H1 (cell line): ENCODE measurements around the gene CSF1. TPM values are rescaled to one million over a fixed set of nuclear protein-coding genes. Genes with fewer than 3 reads are reported as not detected.

Source experiments
- CTCF ChIA-PET: fragments of 300-600 bp; sonication (Branson Sonifier 250); formaldehyde crosslinking; loops from one replicate; lab custom pipeline; 2021; ENCODE audit not compliant: partially characterized antibody; lab: Charles Lee
- POLR2A ChIA-PET: fragments of 300-600 bp; sonication (Branson Sonifier 250); formaldehyde crosslinking; loops from one replicate; lab custom pipeline; 2021; ENCODE audit warnings: inconsistent platforms; ENCODE audit not compliant: partially characterized antibody; lab: Charles Lee
- DNase-seq, 2 experiments: peaks; one replicate each; pipeline versions ENCODE4 v3.0.0 to v3.0.0-alpha.2; 2010 to 2022; ENCODE audit warnings: low spot score in 2 of 2, low read depth in 1 of 2, mixed read lengths in 1 of 2
- FAIRE-seq: peaks from 2 replicates; lab custom pipeline; 2011; peaks lifted over from hg19 to GRCh38; lab: Jason Lieb, UNC
- H2AFZ ChIP-seq: 2 replicates; pipeline ENCODE4 v1.8.1; 2012; ENCODE audit warnings: low read length, inconsistent platforms
- H2AK5ac ChIP-seq: 2 replicates; pipeline ENCODE4 v1.6.1; 2013; ENCODE audit warnings: low read depth, low read length
- H2BK120ac ChIP-seq: replicated peaks from 2 replicates; pipeline ENCODE3; 2013; ENCODE audit warnings: low read depth, low read length, inconsistent platforms
- H2BK12ac ChIP-seq: 2 replicates; pipeline ENCODE4 v1.6.1; 2013; ENCODE audit warnings: low read depth, low read length
- H2BK15ac ChIP-seq: 2 replicates; pipeline ENCODE4 v1.6.1; 2013; ENCODE audit warnings: low read length
- H2BK20ac ChIP-seq: 2 replicates; pipeline ENCODE4 v1.6.1; 2013; ENCODE audit warnings: low read length
- H2BK5ac ChIP-seq: 2 replicates; pipeline ENCODE4 v1.6.1; 2013; ENCODE audit warnings: low read depth, low read length
- H3K14ac ChIP-seq: 2 replicates; pipeline ENCODE4 v1.6.1; 2013; ENCODE audit warnings: inconsistent platforms; ENCODE audit not compliant: insufficient read length
- H3K18ac ChIP-seq: 2 replicates; pipeline ENCODE4 v1.6.1; 2013; ENCODE audit warnings: low read length; ENCODE audit errors: extremely low read depth
- H3K23ac ChIP-seq: 2 replicates; pipeline ENCODE4 v1.6.1; 2013; ENCODE audit warnings: inconsistent platforms; ENCODE audit not compliant: insufficient read length
- H3K23me2 ChIP-seq: 2 replicates; pipeline ENCODE4 v1.6.1; 2013; ENCODE audit warnings: low read depth, low read length
- H3K27ac ChIP-seq: 2 replicates; pipeline ENCODE4 v1.6.1; 2011; ENCODE audit warnings: low read depth, low read length, inconsistent platforms
- H3K27me3 ChIP-seq, 4 experiments: replicated peaks in 1 of 4; 1 replicate in 1 of 4; 2 replicates in 3 of 4; pipeline versions ENCODE4 v1.6.1 to v1.8.1; 2011 to 2013; ENCODE audit warnings: low read length in 3 of 4, mild to moderate bottlenecking in 3 of 4, inconsistent platforms in 2 of 4, mixed read lengths in 2 of 4, moderate library complexity in 1 of 4; ENCODE audit not compliant: control insufficient read depth in 3 of 4, insufficient read depth in 3 of 4; ENCODE audit errors: extremely low read depth in 1 of 4
- H3K36me3 ChIP-seq, 4 experiments: 2 replicates each; pipeline versions ENCODE4 v1.6.1 to v1.8.1; 2011 to 2013; ENCODE audit warnings: mild to moderate bottlenecking in 4 of 4, low read length in 3 of 4, moderate library complexity in 2 of 4, control low read depth in 1 of 4, inconsistent platforms in 1 of 4; ENCODE audit not compliant: insufficient read depth in 4 of 4, control insufficient read depth in 2 of 4
- H3K4ac ChIP-seq: replicated peaks from 2 replicates; pipeline ENCODE3; 2013; ENCODE audit warnings: low read length, low read depth, mixed read lengths, inconsistent platforms; ENCODE audit not compliant: insufficient read length
- H3K4me1 ChIP-seq, 4 experiments: replicated peaks in 1 of 4; 1 replicate in 1 of 4; 2 replicates in 3 of 4; pipeline versions ENCODE4 v1.6.1 to v1.8.1; 2011 to 2013; ENCODE audit warnings: low read length in 3 of 4, inconsistent platforms in 2 of 4, mixed read lengths in 1 of 4; ENCODE audit not compliant: insufficient read depth in 4 of 4, control insufficient read depth in 3 of 4
- H3K4me2 ChIP-seq, 2 experiments: 2 replicates each; pipeline versions ENCODE4 v1.6.1 to v1.8.1; 2011 to 2013; ENCODE audit warnings: low read depth in 2 of 2, low read length in 2 of 2, control low read depth in 1 of 2, inconsistent platforms in 1 of 2, mild to moderate bottlenecking in 1 of 2; ENCODE audit not compliant: insufficient read depth in 1 of 2
- H3K4me3 ChIP-seq, 4 experiments: fragments of 200-600, 300-600 bp in 1 of 4; sonication (generic), shearing (Covaris generic), sonication (Bioruptor Twin) in 1 of 4; 2 replicates each; pipeline versions ENCODE4 v1.5.1 to v1.8.1; 2011 to 2016; ENCODE audit warnings: low read length in 4 of 4, low read depth in 3 of 4, control low read depth in 2 of 4, inconsistent platforms in 2 of 4, mild to moderate bottlenecking in 2 of 4, mixed read lengths in 1 of 4, moderate library complexity in 1 of 4; ENCODE audit not compliant: insufficient read depth in 2 of 4; ENCODE audit errors: extremely low read depth in 1 of 4
- H3K56ac ChIP-seq: replicated peaks from 2 replicates; pipeline ENCODE3; 2013; ENCODE audit warnings: low read depth, mild to moderate bottlenecking, mixed read lengths, low read length, inconsistent platforms; ENCODE audit not compliant: insufficient read length
- H3K79me1 ChIP-seq: 2 replicates; pipeline ENCODE4 v1.6.1; 2013; ENCODE audit warnings: low read depth, low read length, control low read depth
- H3K79me2 ChIP-seq, 2 experiments: 2 replicates each; pipeline versions ENCODE4 v1.6.1 to v1.8.1; 2012 to 2013; ENCODE audit warnings: low read length in 2 of 2, mild to moderate bottlenecking in 2 of 2, inconsistent platforms in 1 of 2; ENCODE audit not compliant: insufficient read depth in 2 of 2, control insufficient read depth in 1 of 2
- H3K9ac ChIP-seq, 4 experiments: replicated peaks in 1 of 4; 1 replicate in 1 of 4; 2 replicates in 3 of 4; pipeline versions ENCODE4 v1.6.1 to v1.8.1; 2011 to 2013; ENCODE audit warnings: low read depth in 3 of 4, low read length in 3 of 4, control low read depth in 2 of 4, mild to moderate bottlenecking in 2 of 4, moderate library complexity in 2 of 4, inconsistent platforms in 1 of 4; ENCODE audit errors: extremely low read depth in 1 of 4
- H3K9me3 ChIP-seq, 2 experiments: 2 replicates each; pipeline versions ENCODE4 v1.6.1 to v1.8.1; 2012 to 2013; ENCODE audit warnings: mild to moderate bottlenecking in 2 of 2, moderate library complexity in 2 of 2, control low read depth in 1 of 2, inconsistent platforms in 1 of 2, low read depth in 1 of 2, low read length in 1 of 2, mixed read lengths in 1 of 2; ENCODE audit not compliant: insufficient read depth in 2 of 2
- H4K20me1 ChIP-seq, 2 experiments: replicated peaks in 1 of 2; 2 replicates each; pipeline versions ENCODE3 to v1.8.1; 2011 to 2013; ENCODE audit warnings: inconsistent platforms in 2 of 2, low read length in 2 of 2, mild to moderate bottlenecking in 1 of 2; ENCODE audit not compliant: insufficient read depth in 2 of 2, control insufficient read depth in 1 of 2
- H4K5ac ChIP-seq: 2 replicates; pipeline ENCODE4 v1.6.1; 2013; ENCODE audit warnings: low read length, low read depth, mixed read lengths, inconsistent platforms; ENCODE audit not compliant: insufficient read length
- H4K8ac ChIP-seq: 2 replicates; pipeline ENCODE4 v1.8.0; 2013; ENCODE audit warnings: mild to moderate bottlenecking, moderate library complexity, low read length, inconsistent platforms; ENCODE audit not compliant: insufficient read depth; ENCODE audit errors: extremely low read depth
- H4K91ac ChIP-seq: replicated peaks from 2 replicates; pipeline ENCODE3; 2013; ENCODE audit warnings: low read length, mixed read lengths, inconsistent platforms; ENCODE audit not compliant: insufficient read length
- BCL11A ChIP-seq, 2 experiments: IDR thresholded peaks; one replicate each; pipeline ENCODE4 v1.6.1; 2011; ENCODE audit warnings: low read depth in 2 of 2, low read length in 2 of 2, mild to moderate bottlenecking in 2 of 2
- CEBPB ChIP-seq: IDR thresholded peaks from 2 replicates; pipeline ENCODE4 v1.6.1; 2012; ENCODE audit warnings: low read depth, low read length
- WGBS, 2 experiments: shearing (Covaris generic) in 1 of 2; methylation state at CpG; one replicate each; pipeline versions ENCODE4 v1.1.6 to v1.1.7; 2013 to 2015; ENCODE audit warnings: low lambda C conversion rate in 2 of 2, mixed read lengths in 2 of 2, inconsistent platforms in 1 of 2, low coverage in 1 of 2, missing lambda C conversion rate in 1 of 2; ENCODE audit not compliant: insufficient replicate concordance in 2 of 2, insufficient coverage in 1 of 2, insufficient read length in 1 of 2; ENCODE audit errors: extremely low coverage in 1 of 2, missing lambda C conversion rate in 1 of 2; 5-methylcytosine and 5-hydroxymethylcytosine counted together
- polyA plus RNA-seq, 7 experiments: library from polyadenylated mRNA; depleted of rRNA in 3 of 7; stranded (reverse) in 5 of 7; unstranded in 2 of 7; fragments of >200 nt in 5 of 7; fragments of 200-250 nt in 2 of 7; gene quantifications; 1 replicate in 5 of 7; 2 replicates in 1 of 7; 4 replicates in 1 of 7; pipeline versions ENCODE4 v1.2.1 to v1.2.3, GENCODE V29; 2011 to 2013; ENCODE audit warnings: missing spikeins in 2 of 7, mixed read lengths in 2 of 7
- total RNA-seq: library from RNA; stranded (reverse); fragmentation: NEBNext Ultra II Directional; extraction: Animal tissue kit (Norgen Biotek cat#: 25700); gene quantifications from 2 replicates; pipeline ENCODE4 v1.2.1, GENCODE V29; 2021

Gene CSF1
- total and polyA plus RNA-seq, 2 of the 8 experiments (the other 6 are each of a cell fraction or from before 2014, with no cell fraction given), result 3.3 to 5.4 TPM

DNA sequence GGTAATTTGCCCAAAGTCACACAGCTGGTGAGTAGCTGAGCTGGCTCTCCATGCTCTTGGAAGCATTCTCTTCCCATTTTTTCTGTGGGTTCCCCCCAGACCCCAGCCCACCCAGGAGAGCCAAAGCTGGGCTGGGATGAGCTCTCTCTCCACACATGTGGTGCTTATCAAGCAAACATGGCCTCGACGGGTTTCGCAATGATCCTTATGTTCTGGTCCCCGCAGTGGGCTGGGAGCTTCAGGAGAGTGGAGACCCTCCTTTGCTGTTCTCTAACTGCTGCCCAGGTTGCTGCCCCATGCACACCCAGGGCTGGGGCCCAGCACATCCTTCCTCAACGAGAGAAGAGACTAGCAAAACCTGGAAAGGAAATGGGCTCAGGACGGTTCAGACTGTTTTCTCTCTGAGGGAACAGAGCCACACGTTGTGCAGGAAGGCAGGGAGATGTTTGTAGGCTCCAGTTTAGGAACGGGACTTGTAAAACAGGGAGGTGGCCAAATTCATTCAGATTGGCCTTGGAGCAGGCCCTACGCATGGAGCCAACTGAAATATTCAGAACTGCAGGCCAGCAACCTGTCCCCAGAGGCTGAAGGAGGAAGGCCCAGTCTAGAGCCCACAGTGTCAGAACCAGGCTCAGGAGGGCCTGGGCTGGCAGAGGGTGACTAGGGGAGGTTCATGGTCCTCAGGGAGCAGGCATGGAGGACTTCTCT is 27.2 kb upstream of the CSF1 start:
- H3K23ac ChIP-seq, result no peak overlapping the region
- CTCF ChIA-PET, result no interaction called here
- no peaks in the 10 kb centered on the region for H4K20me1 ChIP-seq
- DNase-seq (no peak), FAIRE-seq (no peak)
- no peak overlapping the region for H2BK12ac ChIP-seq
- no peak overlapping the region for H4K5ac ChIP-seq
- H3K56ac ChIP-seq, result no peak overlapping the region
- H3K4me3 ChIP-seq, result no peak overlapping the region
- H2BK15ac ChIP-seq, result no peak overlapping the region
- no peak overlapping the region for H3K4me2 ChIP-seq
- 0 out of 2 replicates have a peak overlapping the region, but pooled peaks have one; percentile 9 for H2BK20ac ChIP-seq
- H3K9me3 ChIP-seq, result no peaks in the 10 kb centered on the region
- peaks cover 0 to 3% (median 2%) of the 10 kb centered on the region in 4 experiments; a peak in 3 of 7 replicates for H3K4me1 ChIP-seq
- no peak overlapping the region for H2AFZ ChIP-seq
- no peaks in the 10 kb centered on the region for H3K79me1 ChIP-seq
- no peak overlapping the region for H3K14ac ChIP-seq
- no peak overlapping the region for H3K27ac ChIP-seq
- 0 out of 2 replicates have a peak overlapping the region, but pooled peaks have one; percentile 0 for H2BK5ac ChIP-seq
- WGBS, 2 experiments, result 94% methylated on average over 9 of the region's 9 CpGs; no CpG with 5 or more reads in 1 of the 2 experiments
- H4K91ac ChIP-seq, result no peak overlapping the region
- no peaks in the 10 kb centered on the region for H3K36me3 ChIP-seq
- no peak overlapping the region for H3K9ac ChIP-seq
- peak overlapping the region; percentile 24; the same call in 1 of the 2 replicates for H3K18ac ChIP-seq
- no peaks in the 10 kb centered on the region for H3K79me2 ChIP-seq
- POLR2A ChIA-PET, result no interaction called here
- H3K23me2 ChIP-seq, result no peaks in the 10 kb centered on the region
- H3K27me3 ChIP-seq, result no peaks in the 10 kb centered on the region; a peak in 1 of 7 replicates
- H3K4ac ChIP-seq, result no peak overlapping the region
- TF ChIP-seq CEBPB, result 0 out of 2 replicates have a peak, but pooled peaks have one; percentile 1
- TF ChIP-seq BCL11A (IDR thresholded peaks at IDR 0.05; ENCODE audit: low read depth in 2 of 2, low read length in 2 of 2), result no peak
- no peak overlapping the region for H2AK5ac ChIP-seq
- H2BK120ac ChIP-seq, result no peak overlapping the region
- H4K8ac ChIP-seq, result no peak overlapping the region
